IMR-90 (cell line): ENCODE measurements around the gene CTNND2. TPM values are rescaled to one million over a fixed set of nuclear protein-coding genes. Genes with fewer than 3 reads are reported as not detected.

Experiments
- ATAC-seq: fragments of 200-7000 bp; cut with Tn5 transposase; 2 replicates; pipeline ENCODE4 v1.9.1; 2020; ENCODE audit warnings: low read depth, mild to moderate bottlenecking, moderate library complexity
- BruUV-seq: library from RNA; stranded (reverse); fragments of 400-500 nt; replicated peaks from 2 replicates; lab custom pipeline; 2021; lab: Mats Ljungman, UMichigan
- CTCF ChIA-PET: fragments of 300-600 bp; formaldehyde crosslinking; extraction: SDS; loops from one replicate; lab custom pipeline; 2021; ENCODE audit warnings: antibody characterized with exemption; lab: Yijun Ruan, JAX
- POLR2A ChIA-PET: fragments of 300-600 bp; sonication (Branson Sonifier 250); formaldehyde crosslinking; loops from one replicate; lab custom pipeline; 2022; ENCODE audit warnings: antibody characterized with exemption; ENCODE audit not compliant: unreplicated experiment; lab: Charles Lee
- DNase-seq: peaks from one replicate; pipeline ENCODE4 v3.0.0; 2013
- H2AFZ ChIP-seq: replicated peaks from 2 replicates; pipeline ENCODE3; 2013; ENCODE audit warnings: low read length, mild to moderate bottlenecking; ENCODE audit not compliant: poor library complexity
- H2AK5ac ChIP-seq: 2 replicates; pipeline ENCODE4 v1.6.1; 2013; ENCODE audit warnings: low read depth, low read length, inconsistent platforms
- H2AK9ac ChIP-seq: replicated peaks from 2 replicates; pipeline ENCODE3; 2013; ENCODE audit warnings: mild to moderate bottlenecking, low read depth, low read length, moderate library complexity; ENCODE audit not compliant: poor library complexity
- H2BK120ac ChIP-seq: 2 replicates; pipeline ENCODE4 v1.6.1; 2013; ENCODE audit warnings: low read depth, low read length, inconsistent platforms
- H2BK15ac ChIP-seq: 3 replicates; pipeline ENCODE4 v1.6.1; 2013; ENCODE audit warnings: low read depth, low read length, inconsistent platforms
- H2BK20ac ChIP-seq: 2 replicates; pipeline ENCODE4 v1.6.1; 2013; ENCODE audit warnings: low read depth, mild to moderate bottlenecking, inconsistent platforms, low read length, moderate library complexity
- H2BK5ac ChIP-seq: 2 replicates; pipeline ENCODE4 v1.6.1; 2013; ENCODE audit warnings: mild to moderate bottlenecking, low read depth, low read length, inconsistent platforms; ENCODE audit not compliant: poor library complexity, severe bottlenecking
- H3K14ac ChIP-seq: replicated peaks from 2 replicates; pipeline ENCODE4 v1.6.1; 2013; ENCODE audit warnings: low read depth, low read length, inconsistent platforms
- H3K18ac ChIP-seq: 2 replicates; pipeline ENCODE4 v1.6.1; 2013; ENCODE audit warnings: low read depth, low read length, control low read depth
- H3K23ac ChIP-seq: 2 replicates; pipeline ENCODE4 v1.6.1; 2013; ENCODE audit warnings: low read depth, low read length, inconsistent platforms
- H3K27ac ChIP-seq: 2 replicates; pipeline ENCODE4 v1.5.1; 2013; ENCODE audit warnings: mild to moderate bottlenecking, control low read depth, low read length; ENCODE audit not compliant: insufficient read depth
- H3K27me3 ChIP-seq: 2 replicates; pipeline ENCODE4 v1.6.1; 2013; ENCODE audit warnings: low read length; ENCODE audit not compliant: control insufficient read depth, insufficient read depth
- H3K36me3 ChIP-seq: 2 replicates; pipeline ENCODE4 v1.6.1; 2013; ENCODE audit warnings: low read length, mixed read lengths; ENCODE audit not compliant: control insufficient read depth, insufficient read depth
- H3K4ac ChIP-seq: 2 replicates; pipeline ENCODE4 v1.6.1; 2013; ENCODE audit warnings: low read depth, low read length, inconsistent platforms
- H3K4me1 ChIP-seq: 2 replicates; pipeline ENCODE4 v1.6.1; 2013; ENCODE audit warnings: low read length, mixed read lengths; ENCODE audit not compliant: control insufficient read depth, insufficient read depth
- H3K4me2 ChIP-seq: 2 replicates; pipeline ENCODE4 v1.6.1; 2013; ENCODE audit warnings: low read depth, mild to moderate bottlenecking, control low read depth, low read length, moderate library complexity
- H3K4me3 ChIP-seq: 2 replicates; pipeline ENCODE4 v1.5.1; 2013; ENCODE audit warnings: low read depth, mild to moderate bottlenecking, control low read depth, low read length, moderate library complexity; ENCODE audit not compliant: insufficient read depth
- H3K56ac ChIP-seq: 2 replicates; pipeline ENCODE4 v1.6.1; 2013; ENCODE audit warnings: low read length, inconsistent platforms; ENCODE audit not compliant: insufficient read depth; ENCODE audit errors: extremely low read depth
- H3K79me1 ChIP-seq, 2 experiments: 2 replicates each; pipeline ENCODE4 v1.6.1; 2013; ENCODE audit warnings: low read length in 2 of 2, inconsistent platforms in 1 of 2, low read depth in 1 of 2
- H3K9ac ChIP-seq: 2 replicates; pipeline ENCODE4 v1.6.1; 2013; ENCODE audit warnings: low read depth, low read length, control low read depth
- H3K9me1 ChIP-seq: 2 replicates; pipeline ENCODE4 v1.6.1; 2013; ENCODE audit warnings: low read length, inconsistent platforms; ENCODE audit not compliant: insufficient read depth
- H3K9me3 ChIP-seq: 2 replicates; pipeline ENCODE4 v1.6.1; 2013; ENCODE audit warnings: low read length; ENCODE audit not compliant: control insufficient read depth, insufficient read depth
- H4K20me1 ChIP-seq: 2 replicates; pipeline ENCODE4 v1.6.1; 2013; ENCODE audit warnings: low read length, inconsistent platforms; ENCODE audit not compliant: insufficient read depth
- H4K5ac ChIP-seq: 2 replicates; pipeline ENCODE4 v1.6.1; 2013; ENCODE audit warnings: mild to moderate bottlenecking, low read depth, low read length, control low read depth
- H4K8ac ChIP-seq, 2 experiments: 2 replicates each; pipeline ENCODE4 v1.6.1; 2013; ENCODE audit warnings: low read depth in 2 of 2, low read length in 2 of 2, control low read depth in 1 of 2, inconsistent platforms in 1 of 2
- H4K91ac ChIP-seq: 2 replicates; pipeline ENCODE4 v1.6.1; 2013; ENCODE audit warnings: low read depth, low read length, inconsistent platforms; ENCODE audit not compliant: insufficient read depth
- BHLHE40 ChIP-seq: fragments of 150-350 bp; IDR thresholded peaks from 2 replicates; pipeline ENCODE4 v1.6.1; 2016; ENCODE audit warnings: mild to moderate bottlenecking, low read depth, low read length
- CEBPB ChIP-seq: IDR thresholded peaks from 2 replicates; pipeline ENCODE4 v1.6.1; 2012; ENCODE audit warnings: low read depth, low read length, improper control_type of control experiment
- CHD1 ChIP-seq: IDR thresholded peaks from 2 replicates; pipeline ENCODE4 v1.6.1; 2012; ENCODE audit warnings: low read depth, low read length, improper control_type of control experiment
- CTCF ChIP-seq: conservative IDR thresholded peaks from 2 replicates; pipeline ENCODE4 v1.5.1; 2012; ENCODE audit warnings: mild to moderate bottlenecking, low read depth, low read length, improper control_type of control experiment
- FOS ChIP-seq: fragments of 150-350 bp; IDR thresholded peaks from 2 replicates; pipeline ENCODE4 v1.6.1; 2016; ENCODE audit warnings: low read depth, low read length
- MAFK ChIP-seq: IDR thresholded peaks from 2 replicates; pipeline ENCODE4 v1.6.1; 2012; ENCODE audit warnings: low read depth, low read length, improper control_type of control experiment
- MAZ ChIP-seq: IDR thresholded peaks from 2 replicates; pipeline ENCODE4 v1.6.1; 2012; ENCODE audit warnings: low read depth, mild to moderate bottlenecking, low read length, improper control_type of control experiment, moderate library complexity, borderline replicate concordance
- MXI1 ChIP-seq: IDR thresholded peaks from 2 replicates; pipeline ENCODE4 v1.6.1; 2012; ENCODE audit warnings: low read depth, mild to moderate bottlenecking, low read length, moderate library complexity, borderline replicate concordance
- NFE2L2 ChIP-seq: fragments of 150-350 bp; IDR thresholded peaks from 2 replicates; pipeline ENCODE4 v1.6.1; 2016; ENCODE audit warnings: low read depth, mild to moderate bottlenecking, low read length
- POLR2A ChIP-seq: IDR thresholded peaks from 2 replicates; pipeline ENCODE4 v1.6.1; 2012; ENCODE audit warnings: mild to moderate bottlenecking, low read depth, low read length
- RAD21 ChIP-seq: IDR thresholded peaks from 2 replicates; pipeline ENCODE4 v1.6.1; 2012; ENCODE audit warnings: low read length, improper control_type of control experiment
- RCOR1 ChIP-seq: IDR thresholded peaks from 2 replicates; pipeline ENCODE4 v1.6.1; 2012; ENCODE audit warnings: mild to moderate bottlenecking, low read length, improper control_type of control experiment; ENCODE audit not compliant: insufficient replicate concordance
- RFX5 ChIP-seq: IDR thresholded peaks from 2 replicates; pipeline ENCODE4 v1.8.0; 2012; ENCODE audit warnings: low read depth, mild to moderate bottlenecking, low read length, moderate library complexity
- SMC3 ChIP-seq: fragments of 150-350 bp; IDR thresholded peaks from 2 replicates; pipeline ENCODE4 v1.6.1; 2016; ENCODE audit warnings: low read depth, mild to moderate bottlenecking, antibody characterized with exemption, low read length, moderate library complexity
- USF2 ChIP-seq: fragments of 150-350 bp; IDR thresholded peaks from 2 replicates; pipeline ENCODE4 v1.6.1; 2017; ENCODE audit warnings: mild to moderate bottlenecking, antibody characterized with exemption, low read length, low read depth
- WGBS, 2 experiments: methylation state at CpG; one replicate each; pipeline versions ENCODE4 v1.1.5 to v1.1.7; 2013; ENCODE audit warnings: missing lambda C conversion rate in 2 of 2; ENCODE audit not compliant: insufficient read length in 1 of 2; ENCODE audit errors: extremely low coverage in 2 of 2; 5-methylcytosine and 5-hydroxymethylcytosine counted together
- dilution Hi-C: fragments of 300-500 bp; cut with HindIII; formaldehyde crosslinking; loops from one replicate; pipeline ENCODE4 v1.14.3; 2018; ENCODE audit warnings: low sequenced_read_pairs; ENCODE audit not compliant: unreplicated experiment
- in situ Hi-C: fragments of 300-500 bp; cut with MboI; formaldehyde crosslinking; loops from 3 replicates; pipeline ENCODE4 v1.14.3; 2019; ENCODE audit warnings: low sequenced_read_pairs, inconsistent platforms, mixed read lengths
- intact Hi-C: fragments of 100-400 bp; cut with micrococcal nuclease; formaldehyde crosslinking; loops from 2 replicates; pipeline ENCODE4 v1.10.0; 2022
- polyA plus RNA-seq, 3 experiments: library from polyadenylated mRNA; depleted of rRNA; stranded (reverse); fragments of >200 nt; gene quantifications; 2 replicates each; pipeline ENCODE4 v1.2.3, GENCODE V29; 2012; ENCODE audit warnings: low replicate concordance in 1 of 3
- total RNA-seq: library from RNA; depleted of rRNA; stranded (reverse); fragments of >200 nt; gene quantifications from 2 replicates; pipeline ENCODE4 v1.2.3, GENCODE V29; 2012
- TF ChIP-seq, protein P1 (sequence below): fragments of 150-350 bp; IDR thresholded peaks from 2 replicates; pipeline ENCODE4 v1.6.1; 2016; ENCODE audit warnings: low read depth, mild to moderate bottlenecking, low read length, moderate library complexity, borderline replicate concordance

Gene CTNND2
- total and polyA plus RNA-seq, 2 of the 4 experiments (the other 2 are of a cell fraction): not detected

GRCh38 chr5:11888221-11888620 lies 16.0 kb downstream of the CTNND2 start:
- Histone ChIP-seq H2AK5ac (no peak overlapping the region), H3K36me3 (no peaks in the 10 kb centered on the region), H3K9me3 (peaks cover 7% of the 10 kb centered on the region; the same call in 1 of the 2 replicates), H4K20me1 (no peaks in the 10 kb centered on the region), H3K9me1 (no peaks in the 10 kb centered on the region), H3K79me1 (no peaks in the 10 kb centered on the region), H3K4me1 (no peaks in the 10 kb centered on the region), H2BK120ac (no peak overlapping the region), H2BK5ac (no peak overlapping the region), H2BK20ac (no peak overlapping the region), H4K91ac (no peak overlapping the region), H3K4me3 (no peak overlapping the region), H3K27me3 (no peaks in the 10 kb centered on the region), H3K56ac (no peak overlapping the region), H3K27ac (no peak overlapping the region), H2BK15ac (no peak overlapping the region), H3K4ac (no peak overlapping the region), H4K8ac (no peak overlapping the region), H2AFZ (no peak overlapping the region), H3K9ac (no peak overlapping the region), H3K18ac (no peak overlapping the region), H3K14ac (no peak overlapping the region), H3K23ac (no peak overlapping the region), H3K4me2 (no peak overlapping the region), H2AK9ac (no peak overlapping the region), H4K5ac (no peak overlapping the region)
- POLR2A ChIA-PET: no interaction called here
- TF ChIP-seq RAD21 (no peak), USF2 (no peak), CTCF (no peak), CHD1 (no peak), CEBPB (no peak), RCOR1 (no peak), MXI1 (no peak), POLR2A (no peak), MAZ (no peak), RFX5 (no peak), SMC3 (no peak), NFE2L2 (no peak), FOS (no peak), BHLHE40 (no peak), MAFK (no peak)
- TF ChIP-seq, protein P1, sequence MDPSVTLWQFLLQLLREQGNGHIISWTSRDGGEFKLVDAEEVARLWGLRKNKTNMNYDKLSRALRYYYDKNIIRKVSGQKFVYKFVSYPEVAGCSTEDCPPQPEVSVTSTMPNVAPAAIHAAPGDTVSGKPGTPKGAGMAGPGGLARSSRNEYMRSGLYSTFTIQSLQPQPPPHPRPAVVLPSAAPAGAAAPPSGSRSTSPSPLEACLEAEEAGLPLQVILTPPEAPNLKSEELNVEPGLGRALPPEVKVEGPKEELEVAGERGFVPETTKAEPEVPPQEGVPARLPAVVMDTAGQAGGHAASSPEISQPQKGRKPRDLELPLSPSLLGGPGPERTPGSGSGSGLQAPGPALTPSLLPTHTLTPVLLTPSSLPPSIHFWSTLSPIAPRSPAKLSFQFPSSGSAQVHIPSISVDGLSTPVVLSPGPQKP: no peak
- in situ Hi-C loops: no loop called here
- no CpG with 5 or more reads among the region's 4 CpGs for WGBS, 2 experiments
- CTCF ChIA-PET: no interaction called here
- ATAC-seq (no peak), DNase-seq (no peak)
- dilution Hi-C loops: no loop called here
- intact Hi-C loops: no loop called here
- no TSS peak for BruUV-seq
